K562 (cell line): ENCODE measurements around the gene ALG8. TPM values are rescaled to one million over a fixed set of nuclear protein-coding genes. Genes with fewer than 3 reads are reported as not detected.

Experiments
- ETV5 ChIP-seq: sonication (generic); formaldehyde crosslinking; IDR thresholded peaks from 2 replicates; pipeline ENCODE4 v1.4.0; 2020; ENCODE audit warnings: low read depth, mild to moderate bottlenecking, missing genetic modification reagents
- GABPB2 ChIP-seq: fragments of 250-450 bp; sonication (Bioruptor Pico); conservative IDR thresholded peaks from 2 replicates; pipeline ENCODE4 v1.5.1; 2021; ENCODE audit warnings: mild to moderate bottlenecking
- GTF2F1 ChIP-seq: IDR thresholded peaks from 2 replicates; pipeline ENCODE4 v1.6.1; 2011; ENCODE audit warnings: low read depth, low read length, improper control_type of control experiment
- HDGF ChIP-seq: fragments of 450-650 bp; IDR thresholded peaks from 2 replicates; pipeline ENCODE4 v1.6.1; 2016
- KHSRP ChIP-seq: fragments of 450-650 bp; IDR thresholded peaks from 2 replicates; pipeline ENCODE4 v1.6.1; 2017
- NCOA1 ChIP-seq: fragments of 450-650 bp; IDR thresholded peaks from 2 replicates; pipeline ENCODE4 v1.6.1; 2016; ENCODE audit warnings: low read depth
- NCOA2 ChIP-seq, 2 experiments: fragments of 450-650 bp; IDR thresholded peaks; 2 replicates each; pipeline ENCODE4 v1.6.1; 2018; ENCODE audit warnings: mild to moderate bottlenecking in 2 of 2, moderate library complexity in 1 of 2; ENCODE audit not compliant: partially characterized antibody in 2 of 2
- NRF1 ChIP-seq, 2 experiments: fragments of 450-650 bp; IDR thresholded peaks in 1 of 2; conservative IDR thresholded peaks in 1 of 2; 2 replicates each; pipeline ENCODE4 v1.6.1; 2014; ENCODE audit warnings: mild to moderate bottlenecking in 2 of 2
- POLR2AphosphoS2 ChIP-seq: IDR thresholded peaks from 2 replicates; pipeline ENCODE4 v1.6.1; 2012; ENCODE audit warnings: low read length, improper control_type of control experiment
- PTTG1 ChIP-seq: fragments of 450-650 bp; IDR thresholded peaks from 2 replicates; pipeline ENCODE4 v1.6.1; 2016; ENCODE audit warnings: low read depth, mild to moderate bottlenecking, missing genetic modification characterization, missing compliant biosample characterization
- ZNF146 ChIP-seq: IDR thresholded peaks from one replicate; pipeline ENCODE4 v1.6.1; 2018; ENCODE audit warnings: missing compliant biosample characterization; ENCODE audit not compliant: unreplicated experiment
- ZNF586 ChIP-seq: fragments of 450-650 bp; formaldehyde crosslinking; conservative IDR thresholded peaks from 2 replicates; pipeline ENCODE4 v1.4.0; 2020; ENCODE audit warnings: mild to moderate bottlenecking, moderate library complexity
- ZNF707 ChIP-seq: fragments of 250-450 bp; sonication (Bioruptor Pico); conservative IDR thresholded peaks from 2 replicates; pipeline ENCODE4 v1.8.0; 2022; ENCODE audit warnings: inconsistent platforms, mild to moderate bottlenecking, moderate library complexity
- ZNF778 ChIP-seq: fragments of 450-650 bp; formaldehyde crosslinking; IDR thresholded peaks from 2 replicates; pipeline ENCODE4 v1.4.0; 2020; ENCODE audit warnings: mild to moderate bottlenecking, moderate library complexity
- polyA plus RNA-seq, 8 experiments: library from polyadenylated mRNA; depleted of rRNA in 4 of 8; stranded (reverse) in 5 of 8; unstranded in 3 of 8; fragments of >200 nt; fragmentation: Nextera tagmentation in 2 of 8; fragmentation: Illumina TruSeq in 1 of 8; extraction: Ambion mirVana in 2 of 8; extraction: Trizol in 1 of 8; gene quantifications; 2 replicates each; pipeline versions ENCODE4 v1.2.1 to v1.2.3, GENCODE V29; 2011 to 2014; ENCODE audit warnings: inconsistent platforms in 1 of 8, missing spikeins in 1 of 8
- total RNA-seq, 7 experiments: library from RNA; depleted of rRNA in 6 of 7; stranded (reverse); fragments of >200 nt in 6 of 7; fragmentation: Illumina TruSeq in 2 of 7; extraction: Trizol in 2 of 7; gene quantifications; 2 replicates each; pipeline versions ENCODE4 v1.2.1 to v1.2.3, GENCODE V29; 2011 to 2021; ENCODE audit warnings: low replicate concordance in 1 of 7
- TF ChIP-seq, protein P1 (sequence below): fragments of 450-650 bp; IDR thresholded peaks from 2 replicates; pipeline ENCODE4 v1.6.1; 2018; ENCODE audit warnings: mild to moderate bottlenecking, low read depth; ENCODE audit not compliant: partially characterized antibody
- TF ChIP-seq, protein P2 (sequence below): fragments of 200-800 bp; sonication (Bioruptor generic); IDR thresholded peaks from 2 replicates; pipeline ENCODE4 v1.6.1; 2017; ENCODE audit warnings: missing genetic modification characterization, missing compliant biosample characterization
- TF ChIP-seq, protein P3 (sequence below), 2 experiments: fragments of 250-450 bp in 1 of 2; fragments of 450-650 bp in 1 of 2; sonication (Bioruptor Pico) in 1 of 2; IDR thresholded peaks; 2 replicates each; pipeline versions ENCODE4 v1.6.1 to v1.8.0; 2016 to 2021; ENCODE audit warnings: mild to moderate bottlenecking in 2 of 2, moderate library complexity in 2 of 2, missing compliant biosample characterization in 1 of 2, missing genetic modification characterization in 1 of 2
- TF ChIP-seq, protein P4 (sequence below): fragments of 250-450 bp; sonication (Bioruptor Pico); IDR thresholded peaks from 2 replicates; pipeline ENCODE4 v1.5.0; 2020; ENCODE audit warnings: mild to moderate bottlenecking, borderline replicate concordance
- TF ChIP-seq, protein P5 (sequence below), 2 experiments: fragments of 200-800 bp in 1 of 2; sonication (Bioruptor generic) in 1 of 2; sonication (generic) in 1 of 2; formaldehyde crosslinking in 1 of 2; IDR thresholded peaks in 1 of 2; conservative IDR thresholded peaks in 1 of 2; 2 replicates each; pipeline versions ENCODE4 v1.5.0 to v1.6.1; 2016 to 2020; ENCODE audit warnings: missing compliant biosample characterization in 1 of 2, missing genetic modification characterization in 1 of 2, missing genetic modification reagents in 1 of 2

Gene ALG8
- total and polyA plus RNA-seq, 9 of the 15 experiments (the other 6 are each of a cell fraction or from before 2014, with no cell fraction given): 59.3 to 189 (median 106) TPM

DNA sequence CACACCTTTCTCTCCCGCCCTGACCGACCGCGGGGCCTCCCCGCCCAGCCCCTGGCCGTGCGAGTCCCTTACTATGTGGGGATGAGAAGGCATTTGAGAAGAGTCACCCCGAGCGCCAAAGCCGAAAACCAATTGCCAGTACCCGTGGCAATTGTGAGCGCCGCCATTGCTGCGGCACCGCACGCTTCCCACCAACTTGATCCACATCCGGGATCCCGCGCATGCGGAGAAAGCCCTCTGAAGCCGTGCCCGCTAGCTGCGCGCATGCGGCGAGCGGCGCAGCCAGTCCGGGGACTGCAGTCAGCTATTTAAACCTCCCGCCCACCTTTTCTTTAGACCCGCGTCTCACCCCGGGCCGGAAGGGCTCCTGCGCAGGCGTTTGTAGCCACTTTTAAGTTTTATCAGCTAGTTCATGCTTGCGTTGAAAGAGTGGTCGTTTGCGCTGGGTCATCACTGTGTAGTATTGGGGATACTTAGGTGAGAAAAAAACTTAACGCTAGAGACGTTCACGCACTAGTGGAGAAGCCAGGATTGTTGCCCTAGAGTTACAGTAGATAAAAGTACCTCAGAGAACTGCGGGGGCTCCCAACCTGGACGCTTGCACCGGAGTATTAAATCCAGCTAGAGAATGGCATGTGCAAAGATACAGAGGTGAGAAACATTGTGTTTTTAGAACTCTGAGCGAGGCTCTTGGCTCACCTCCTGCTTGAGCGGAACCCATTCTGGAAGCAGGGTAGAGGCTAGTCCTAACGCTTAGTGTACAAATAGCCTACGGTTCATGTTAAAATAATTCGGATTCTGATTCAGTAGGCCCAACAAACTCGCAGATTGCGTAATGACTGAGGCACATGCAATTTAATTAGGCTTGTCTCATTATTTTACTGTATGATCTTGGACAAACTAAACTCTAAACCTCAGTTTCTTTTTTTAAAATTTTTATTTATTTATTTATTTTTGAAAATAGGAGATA, at the start of gene ALG8 (continued):
- TF ChIP-seq, protein P1, sequence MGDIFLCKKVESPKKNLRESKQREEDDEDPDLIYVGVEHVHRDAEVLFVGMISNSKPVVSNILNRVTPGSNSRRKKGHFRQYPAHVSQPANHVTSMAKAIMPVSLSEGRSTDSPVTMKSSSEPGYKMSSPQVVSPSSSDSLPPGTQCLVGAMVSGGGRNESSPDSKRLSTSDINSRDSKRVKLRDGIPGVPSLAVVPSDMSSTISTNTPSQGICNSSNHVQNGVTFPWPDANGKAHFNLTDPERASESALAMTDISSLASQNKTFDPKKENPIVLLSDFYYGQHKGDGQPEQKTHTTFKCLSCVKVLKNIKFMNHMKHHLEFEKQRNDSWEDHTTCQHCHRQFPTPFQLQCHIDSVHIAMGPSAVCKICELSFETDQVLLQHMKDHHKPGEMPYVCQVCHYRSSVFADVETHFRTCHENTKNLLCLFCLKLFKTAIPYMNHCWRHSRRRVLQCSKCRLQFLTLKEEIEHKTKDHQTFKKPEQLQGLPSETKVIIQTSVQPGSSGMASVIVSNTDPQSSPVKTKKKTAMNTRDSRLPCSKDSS: no peak
- TF ChIP-seq POLR2AphosphoS2 (no peak; the same call in 1 of the 2 replicates), ZNF586 (CRISPR knock-in tag) (no peak), KHSRP (no peak), GABPB2 (CRISPR knock-in tag) (no peak), NCOA1 (no peak), ZNF707 (CRISPR knock-in tag) (0 out of 2 replicates have a peak, but pooled peaks have one; percentile 11), NRF1 (conservative IDR thresholded peaks at IDR 0.05 in 1 of 2, IDR thresholded peaks at IDR 0.05 in 1 of 2) (peak; percentile 97 to 98), NCOA2 (IDR thresholded peaks at IDR 0.05; ENCODE audit: partially characterized antibody in 2 of 2) (no peak), ZNF146 (CRISPR knock-in tag) (no peak), HDGF (no peak), GTF2F1 (no peak; the same call in 1 of the 2 replicates), ZNF778 (no peak), PTTG1 (tag) (no peak), ETV5 (CRISPR knock-in tag) (peak; percentile 86)
- TF ChIP-seq, protein P2, sequence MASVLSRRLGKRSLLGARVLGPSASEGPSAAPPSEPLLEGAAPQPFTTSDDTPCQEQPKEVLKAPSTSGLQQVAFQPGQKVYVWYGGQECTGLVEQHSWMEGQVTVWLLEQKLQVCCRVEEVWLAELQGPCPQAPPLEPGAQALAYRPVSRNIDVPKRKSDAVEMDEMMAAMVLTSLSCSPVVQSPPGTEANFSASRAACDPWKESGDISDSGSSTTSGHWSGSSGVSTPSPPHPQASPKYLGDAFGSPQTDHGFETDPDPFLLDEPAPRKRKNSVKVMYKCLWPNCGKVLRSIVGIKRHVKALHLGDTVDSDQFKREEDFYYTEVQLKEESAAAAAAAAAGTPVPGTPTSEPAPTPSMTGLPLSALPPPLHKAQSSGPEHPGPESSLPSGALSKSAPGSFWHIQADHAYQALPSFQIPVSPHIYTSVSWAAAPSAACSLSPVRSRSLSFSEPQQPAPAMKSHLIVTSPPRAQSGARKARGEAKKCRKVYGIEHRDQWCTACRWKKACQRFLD: peak; percentile 87; the same call in 1 of the 2 replicates
- TF ChIP-seq, protein P3, sequence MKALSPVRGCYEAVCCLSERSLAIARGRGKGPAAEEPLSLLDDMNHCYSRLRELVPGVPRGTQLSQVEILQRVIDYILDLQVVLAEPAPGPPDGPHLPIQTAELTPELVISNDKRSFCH (CRISPR knock-in tag; IDR thresholded peaks at IDR 0.05): no peak
- TF ChIP-seq, protein P3 (tag; IDR thresholded peaks at IDR 0.05): no peak
- TF ChIP-seq, protein P4, sequence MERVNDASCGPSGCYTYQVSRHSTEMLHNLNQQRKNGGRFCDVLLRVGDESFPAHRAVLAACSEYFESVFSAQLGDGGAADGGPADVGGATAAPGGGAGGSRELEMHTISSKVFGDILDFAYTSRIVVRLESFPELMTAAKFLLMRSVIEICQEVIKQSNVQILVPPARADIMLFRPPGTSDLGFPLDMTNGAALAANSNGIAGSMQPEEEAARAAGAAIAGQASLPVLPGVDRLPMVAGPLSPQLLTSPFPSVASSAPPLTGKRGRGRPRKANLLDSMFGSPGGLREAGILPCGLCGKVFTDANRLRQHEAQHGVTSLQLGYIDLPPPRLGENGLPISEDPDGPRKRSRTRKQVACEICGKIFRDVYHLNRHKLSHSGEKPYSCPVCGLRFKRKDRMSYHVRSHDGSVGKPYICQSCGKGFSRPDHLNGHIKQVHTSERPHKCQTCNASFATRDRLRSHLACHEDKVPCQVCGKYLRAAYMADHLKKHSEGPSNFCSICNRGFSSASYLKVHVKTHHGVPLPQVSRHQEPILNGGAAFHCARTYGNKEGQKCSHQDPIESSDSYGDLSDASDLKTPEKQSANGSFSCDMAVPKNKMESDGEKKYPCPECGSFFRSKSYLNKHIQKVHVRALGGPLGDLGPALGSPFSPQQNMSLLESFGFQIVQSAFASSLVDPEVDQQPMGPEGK (CRISPR knock-in tag): no peak
- TF ChIP-seq, protein P5, sequence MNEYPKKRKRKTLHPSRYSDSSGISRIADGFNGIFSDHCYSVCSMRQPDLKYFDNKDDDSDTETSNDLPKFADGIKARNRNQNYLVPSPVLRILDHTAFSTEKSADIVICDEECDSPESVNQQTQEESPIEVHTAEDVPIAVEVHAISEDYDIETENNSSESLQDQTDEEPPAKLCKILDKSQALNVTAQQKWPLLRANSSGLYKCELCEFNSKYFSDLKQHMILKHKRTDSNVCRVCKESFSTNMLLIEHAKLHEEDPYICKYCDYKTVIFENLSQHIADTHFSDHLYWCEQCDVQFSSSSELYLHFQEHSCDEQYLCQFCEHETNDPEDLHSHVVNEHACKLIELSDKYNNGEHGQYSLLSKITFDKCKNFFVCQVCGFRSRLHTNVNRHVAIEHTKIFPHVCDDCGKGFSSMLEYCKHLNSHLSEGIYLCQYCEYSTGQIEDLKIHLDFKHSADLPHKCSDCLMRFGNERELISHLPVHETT (CRISPR knock-in tag; conservative IDR thresholded peaks at IDR 0.05 in 1 of 2, IDR thresholded peaks at IDR 0.05 in 1 of 2): no peak
